H1 (cell line): Measurements from ENCODE around the gene RASGRF1. TPM values are rescaled to one million over a fixed set of nuclear protein-coding genes. Genes with fewer than 3 reads are reported as not detected.

Source experiments
- CTCF ChIA-PET: fragments of 300-600 bp; sonication (Branson Sonifier 250); formaldehyde crosslinking; loops from one replicate; lab custom pipeline; 2021; ENCODE audit not compliant: partially characterized antibody; lab: Charles Lee
- POLR2A ChIA-PET: fragments of 300-600 bp; sonication (Branson Sonifier 250); formaldehyde crosslinking; loops from one replicate; lab custom pipeline; 2021; ENCODE audit warnings: inconsistent platforms; ENCODE audit not compliant: partially characterized antibody; lab: Charles Lee
- DNase-seq, 2 experiments: peaks; one replicate each; pipeline versions ENCODE4 v3.0.0 to v3.0.0-alpha.2; 2010 to 2022; ENCODE audit warnings: low spot score in 2 of 2, low read depth in 1 of 2, mixed read lengths in 1 of 2
- FAIRE-seq: peaks from 2 replicates; lab custom pipeline; 2011; peaks lifted over from hg19 to GRCh38; lab: Jason Lieb, UNC
- H2AFZ ChIP-seq: 2 replicates; pipeline ENCODE4 v1.8.1; 2012; ENCODE audit warnings: low read length, inconsistent platforms
- H2AK5ac ChIP-seq: 2 replicates; pipeline ENCODE4 v1.6.1; 2013; ENCODE audit warnings: low read depth, low read length
- H2BK120ac ChIP-seq: replicated peaks from 2 replicates; pipeline ENCODE3; 2013; ENCODE audit warnings: low read depth, low read length, inconsistent platforms
- H2BK12ac ChIP-seq: 2 replicates; pipeline ENCODE4 v1.6.1; 2013; ENCODE audit warnings: low read depth, low read length
- H2BK15ac ChIP-seq: 2 replicates; pipeline ENCODE4 v1.6.1; 2013; ENCODE audit warnings: low read length
- H2BK20ac ChIP-seq: 2 replicates; pipeline ENCODE4 v1.6.1; 2013; ENCODE audit warnings: low read length
- H2BK5ac ChIP-seq: 2 replicates; pipeline ENCODE4 v1.6.1; 2013; ENCODE audit warnings: low read depth, low read length
- H3K14ac ChIP-seq: 2 replicates; pipeline ENCODE4 v1.6.1; 2013; ENCODE audit warnings: inconsistent platforms; ENCODE audit not compliant: insufficient read length
- H3K18ac ChIP-seq: 2 replicates; pipeline ENCODE4 v1.6.1; 2013; ENCODE audit warnings: low read length; ENCODE audit errors: extremely low read depth
- H3K23ac ChIP-seq: 2 replicates; pipeline ENCODE4 v1.6.1; 2013; ENCODE audit warnings: inconsistent platforms; ENCODE audit not compliant: insufficient read length
- H3K23me2 ChIP-seq: 2 replicates; pipeline ENCODE4 v1.6.1; 2013; ENCODE audit warnings: low read depth, low read length
- H3K27ac ChIP-seq: 2 replicates; pipeline ENCODE4 v1.6.1; 2011; ENCODE audit warnings: low read depth, low read length, inconsistent platforms
- H3K27me3 ChIP-seq, 4 experiments: replicated peaks in 1 of 4; 1 replicate in 1 of 4; 2 replicates in 3 of 4; pipeline versions ENCODE4 v1.6.1 to v1.8.1; 2011 to 2013; ENCODE audit warnings: low read length in 3 of 4, mild to moderate bottlenecking in 3 of 4, inconsistent platforms in 2 of 4, mixed read lengths in 2 of 4, moderate library complexity in 1 of 4; ENCODE audit not compliant: control insufficient read depth in 3 of 4, insufficient read depth in 3 of 4; ENCODE audit errors: extremely low read depth in 1 of 4
- H3K36me3 ChIP-seq, 4 experiments: 2 replicates each; pipeline versions ENCODE4 v1.6.1 to v1.8.1; 2011 to 2013; ENCODE audit warnings: mild to moderate bottlenecking in 4 of 4, low read length in 3 of 4, moderate library complexity in 2 of 4, control low read depth in 1 of 4, inconsistent platforms in 1 of 4; ENCODE audit not compliant: insufficient read depth in 4 of 4, control insufficient read depth in 2 of 4
- H3K4ac ChIP-seq: replicated peaks from 2 replicates; pipeline ENCODE3; 2013; ENCODE audit warnings: low read length, low read depth, mixed read lengths, inconsistent platforms; ENCODE audit not compliant: insufficient read length
- H3K4me1 ChIP-seq, 4 experiments: replicated peaks in 1 of 4; 1 replicate in 1 of 4; 2 replicates in 3 of 4; pipeline versions ENCODE4 v1.6.1 to v1.8.1; 2011 to 2013; ENCODE audit warnings: low read length in 3 of 4, inconsistent platforms in 2 of 4, mixed read lengths in 1 of 4; ENCODE audit not compliant: insufficient read depth in 4 of 4, control insufficient read depth in 3 of 4
- H3K4me2 ChIP-seq, 2 experiments: 2 replicates each; pipeline versions ENCODE4 v1.6.1 to v1.8.1; 2011 to 2013; ENCODE audit warnings: low read depth in 2 of 2, low read length in 2 of 2, control low read depth in 1 of 2, inconsistent platforms in 1 of 2, mild to moderate bottlenecking in 1 of 2; ENCODE audit not compliant: insufficient read depth in 1 of 2
- H3K4me3 ChIP-seq, 4 experiments: fragments of 200-600, 300-600 bp in 1 of 4; sonication (generic), shearing (Covaris generic), sonication (Bioruptor Twin) in 1 of 4; 2 replicates each; pipeline versions ENCODE4 v1.5.1 to v1.8.1; 2011 to 2016; ENCODE audit warnings: low read length in 4 of 4, low read depth in 3 of 4, control low read depth in 2 of 4, inconsistent platforms in 2 of 4, mild to moderate bottlenecking in 2 of 4, mixed read lengths in 1 of 4, moderate library complexity in 1 of 4; ENCODE audit not compliant: insufficient read depth in 2 of 4; ENCODE audit errors: extremely low read depth in 1 of 4
- H3K56ac ChIP-seq: replicated peaks from 2 replicates; pipeline ENCODE3; 2013; ENCODE audit warnings: low read depth, mild to moderate bottlenecking, mixed read lengths, low read length, inconsistent platforms; ENCODE audit not compliant: insufficient read length
- H3K79me1 ChIP-seq: 2 replicates; pipeline ENCODE4 v1.6.1; 2013; ENCODE audit warnings: low read depth, low read length, control low read depth
- H3K79me2 ChIP-seq, 2 experiments: 2 replicates each; pipeline versions ENCODE4 v1.6.1 to v1.8.1; 2012 to 2013; ENCODE audit warnings: low read length in 2 of 2, mild to moderate bottlenecking in 2 of 2, inconsistent platforms in 1 of 2; ENCODE audit not compliant: insufficient read depth in 2 of 2, control insufficient read depth in 1 of 2
- H3K9ac ChIP-seq, 4 experiments: replicated peaks in 1 of 4; 1 replicate in 1 of 4; 2 replicates in 3 of 4; pipeline versions ENCODE4 v1.6.1 to v1.8.1; 2011 to 2013; ENCODE audit warnings: low read depth in 3 of 4, low read length in 3 of 4, control low read depth in 2 of 4, mild to moderate bottlenecking in 2 of 4, moderate library complexity in 2 of 4, inconsistent platforms in 1 of 4; ENCODE audit errors: extremely low read depth in 1 of 4
- H3K9me3 ChIP-seq, 2 experiments: 2 replicates each; pipeline versions ENCODE4 v1.6.1 to v1.8.1; 2012 to 2013; ENCODE audit warnings: mild to moderate bottlenecking in 2 of 2, moderate library complexity in 2 of 2, control low read depth in 1 of 2, inconsistent platforms in 1 of 2, low read depth in 1 of 2, low read length in 1 of 2, mixed read lengths in 1 of 2; ENCODE audit not compliant: insufficient read depth in 2 of 2
- H4K20me1 ChIP-seq, 2 experiments: replicated peaks in 1 of 2; 2 replicates each; pipeline versions ENCODE3 to v1.8.1; 2011 to 2013; ENCODE audit warnings: inconsistent platforms in 2 of 2, low read length in 2 of 2, mild to moderate bottlenecking in 1 of 2; ENCODE audit not compliant: insufficient read depth in 2 of 2, control insufficient read depth in 1 of 2
- H4K5ac ChIP-seq: 2 replicates; pipeline ENCODE4 v1.6.1; 2013; ENCODE audit warnings: low read length, low read depth, mixed read lengths, inconsistent platforms; ENCODE audit not compliant: insufficient read length
- H4K8ac ChIP-seq: 2 replicates; pipeline ENCODE4 v1.8.0; 2013; ENCODE audit warnings: mild to moderate bottlenecking, moderate library complexity, low read length, inconsistent platforms; ENCODE audit not compliant: insufficient read depth; ENCODE audit errors: extremely low read depth
- H4K91ac ChIP-seq: replicated peaks from 2 replicates; pipeline ENCODE3; 2013; ENCODE audit warnings: low read length, mixed read lengths, inconsistent platforms; ENCODE audit not compliant: insufficient read length
- BACH1 ChIP-seq: IDR thresholded peaks from 2 replicates; pipeline ENCODE4 v1.6.1; 2012; ENCODE audit warnings: low read length, improper control_type of control experiment
- CREB1 ChIP-seq: IDR thresholded peaks from 2 replicates; pipeline ENCODE4 v1.6.1; 2012; ENCODE audit warnings: inconsistent platforms
- KDM4A ChIP-seq: IDR thresholded peaks from one replicate; pipeline ENCODE4 v1.7.1; 2012; ENCODE audit warnings: low read depth, mild to moderate bottlenecking, moderate library complexity, low read length, inconsistent platforms; ENCODE audit not compliant: severe bottlenecking
- RXRA ChIP-seq: IDR thresholded peaks from 2 replicates; pipeline ENCODE4 v1.6.1; 2011; ENCODE audit warnings: low read depth, mild to moderate bottlenecking, low read length, moderate library complexity; ENCODE audit not compliant: insufficient read depth
- SIX5 ChIP-seq: IDR thresholded peaks from 2 replicates; pipeline ENCODE4 v1.6.1; 2011; ENCODE audit warnings: mild to moderate bottlenecking, low read depth, low read length
- SRF ChIP-seq: IDR thresholded peaks from 2 replicates; pipeline ENCODE4 v1.6.1; 2011; ENCODE audit warnings: mild to moderate bottlenecking, low read depth, low read length, moderate library complexity
- TCF12 ChIP-seq: IDR thresholded peaks from 2 replicates; pipeline ENCODE4 v1.6.1; 2011; ENCODE audit warnings: low read depth, mild to moderate bottlenecking, low read length
- ZNF274 ChIP-seq: IDR thresholded peaks from 2 replicates; pipeline ENCODE4 v1.7.0; 2012; ENCODE audit warnings: low read length, borderline replicate concordance; ENCODE audit errors: extremely low read depth
- WGBS, 2 experiments: shearing (Covaris generic) in 1 of 2; methylation state at CpG; one replicate each; pipeline versions ENCODE4 v1.1.6 to v1.1.7; 2013 to 2015; ENCODE audit warnings: low lambda C conversion rate in 2 of 2, mixed read lengths in 2 of 2, inconsistent platforms in 1 of 2, low coverage in 1 of 2, missing lambda C conversion rate in 1 of 2; ENCODE audit not compliant: insufficient replicate concordance in 2 of 2, insufficient coverage in 1 of 2, insufficient read length in 1 of 2; ENCODE audit errors: extremely low coverage in 1 of 2, missing lambda C conversion rate in 1 of 2; 5-methylcytosine and 5-hydroxymethylcytosine counted together
- polyA plus RNA-seq, 7 experiments: library from polyadenylated mRNA; depleted of rRNA in 3 of 7; stranded (reverse) in 5 of 7; unstranded in 2 of 7; fragments of >200 nt in 5 of 7; fragments of 200-250 nt in 2 of 7; gene quantifications; 1 replicate in 5 of 7; 2 replicates in 1 of 7; 4 replicates in 1 of 7; pipeline versions ENCODE4 v1.2.1 to v1.2.3, GENCODE V29; 2011 to 2013; ENCODE audit warnings: missing spikeins in 2 of 7, mixed read lengths in 2 of 7
- total RNA-seq: library from RNA; stranded (reverse); fragmentation: NEBNext Ultra II Directional; extraction: Animal tissue kit (Norgen Biotek cat#: 25700); gene quantifications from 2 replicates; pipeline ENCODE4 v1.2.1, GENCODE V29; 2021

The RASGRF1 gene
- total and polyA plus RNA-seq, 2 of the 8 experiments (the other 6 are each of a cell fraction or from before 2014, with no cell fraction given), result 0.42 to 0.67 TPM

DNA sequence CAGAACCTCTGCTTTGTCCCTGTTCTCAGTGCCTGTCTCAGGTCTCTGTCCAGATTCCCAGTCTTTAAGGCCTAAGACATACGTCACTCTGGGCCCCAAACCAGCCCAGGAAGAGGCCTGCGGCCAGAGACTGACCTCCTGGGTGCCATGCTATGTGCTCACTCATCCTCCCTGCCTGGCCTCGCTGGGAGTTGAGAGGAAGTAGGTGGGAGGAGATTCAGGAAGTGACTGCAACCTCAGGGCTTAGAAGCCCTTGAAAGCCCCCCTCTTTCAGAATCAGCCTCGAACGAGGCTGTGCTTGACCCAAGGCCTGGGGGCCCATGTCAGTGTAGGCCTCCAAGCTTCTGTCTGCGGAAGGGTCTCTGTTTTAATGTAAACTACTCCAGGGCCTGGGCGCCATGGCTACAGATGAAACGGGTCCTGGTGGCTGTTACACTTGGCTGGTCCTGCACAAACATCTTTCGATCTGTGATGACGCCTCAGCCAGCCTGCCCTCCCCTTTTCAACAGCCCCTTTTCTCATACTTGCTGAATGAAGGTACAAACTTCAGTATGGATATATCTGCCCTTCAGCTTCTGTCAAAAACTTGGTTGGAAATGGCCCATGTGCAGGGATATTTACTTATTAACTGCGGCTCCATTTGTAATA lies 11.7 kb downstream of the RASGRF1 start:
- TF ChIP-seq BACH1 (no peak), CREB1 (no peak), KDM4A (no peak), SRF (no peak), RXRA (no peak), SIX5 (no peak), TCF12 (no peak), ZNF274 (no peak)
- no peaks in the 10 kb centered on the region for H3K23me2 ChIP-seq
- H4K8ac ChIP-seq, result no peak overlapping the region
- H2BK5ac ChIP-seq, result no peak overlapping the region
- H2BK12ac ChIP-seq, result no peak overlapping the region
- H3K79me1 ChIP-seq, result no peaks in the 10 kb centered on the region
- no peak overlapping the region for H3K23ac ChIP-seq
- DNase-seq (no peak), FAIRE-seq (no peak)
- ChIA-PET POLR2A (no interaction called here), CTCF (interaction anchor here (0.6 to 1.0 kb wide), 5 partner anchors 10 to 131 kb away, joined by 3 to 4 read pairs (median 3); no protein-coding TSS in a partner anchor)
- H2AK5ac ChIP-seq, result no peak overlapping the region
- WGBS, 2 experiments, result 89% methylated on average over 11 of the region's 11 CpGs; no CpG with 5 or more reads in 1 of the 2 experiments
- no peak overlapping the region for H2AFZ ChIP-seq
- H4K20me1 ChIP-seq, result no peaks in the 10 kb centered on the region
- no peaks in the 10 kb centered on the region for H3K79me2 ChIP-seq
- no peak overlapping the region for H2BK120ac ChIP-seq
- no peak overlapping the region for H3K9ac ChIP-seq
- no peak overlapping the region for H2BK20ac ChIP-seq
- H3K18ac ChIP-seq, result no peak overlapping the region
- no peak overlapping the region for H3K4me3 ChIP-seq
- no peaks in the 10 kb centered on the region for H3K36me3 ChIP-seq
- no peak overlapping the region for H3K14ac ChIP-seq
- no peak overlapping the region for H3K4ac ChIP-seq
- no peak overlapping the region for H3K56ac ChIP-seq
- H3K4me1 ChIP-seq, result no peaks in the 10 kb centered on the region
- H4K5ac ChIP-seq, result no peak overlapping the region
- H3K9me3 ChIP-seq, result no peaks in the 10 kb centered on the region
- H4K91ac ChIP-seq, result no peak overlapping the region
- H3K27ac ChIP-seq, result no peak overlapping the region
- H2BK15ac ChIP-seq, result no peak overlapping the region
- H3K27me3 ChIP-seq, result no peaks in the 10 kb centered on the region; a peak in 3 of 7 replicates
- H3K4me2 ChIP-seq, result no peak overlapping the region
